NCI-H146 treated with DMSO at 0.1 percent for 48 hours (cell line): ENCODE results near the gene PRDM13.
"Not testable (repeated sequence)": the region's sequence is repeated elsewhere in the genome, so short reads cannot be mapped to it uniquely, and the experiment has no call there.

Experiments
- DNase-seq: peaks from one replicate; lab custom pipeline; 2025; ENCODE audit not compliant: unreplicated experiment; lab: John Stamatoyannopoulos, UW

PRDM13 gene

DNA sequence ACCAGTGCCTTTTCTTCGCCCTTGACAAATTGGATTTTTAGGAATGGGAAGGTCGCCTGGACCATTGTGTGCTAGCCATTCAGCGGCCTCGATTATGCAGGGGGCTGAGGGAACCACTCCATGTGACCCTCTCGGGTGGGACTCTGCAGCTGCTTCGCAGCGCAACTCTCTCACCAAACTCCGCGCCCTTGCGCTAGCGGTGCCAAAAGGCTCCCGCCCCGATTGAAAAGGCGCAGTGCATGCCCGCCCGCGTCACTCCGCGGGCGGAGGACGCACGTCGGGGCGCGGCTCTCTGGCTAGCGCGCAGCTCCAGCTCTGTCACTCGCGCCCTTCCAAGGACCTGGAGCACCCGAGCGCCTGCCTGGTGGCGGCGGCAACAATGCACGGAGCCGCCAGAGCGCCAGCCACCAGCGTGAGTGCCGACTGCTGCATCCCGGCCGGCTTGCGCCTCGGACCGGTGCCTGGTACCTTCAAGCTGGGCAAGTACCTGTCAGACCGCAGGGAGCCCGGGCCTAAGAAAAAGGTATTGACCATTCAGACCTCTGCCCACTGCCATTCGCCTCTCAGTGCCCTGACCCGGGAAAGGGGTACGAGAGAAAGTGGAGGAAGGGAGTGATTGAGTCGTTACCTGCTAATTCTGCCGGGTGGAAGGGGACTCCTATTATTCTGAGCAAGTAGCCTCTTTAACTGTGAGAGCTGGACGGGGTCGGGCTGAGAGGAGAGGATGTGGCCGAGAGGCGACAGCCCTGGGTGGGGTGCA, at the start of gene PRDM13:
Gene PRDM13, plus strand, starts transcription at position 178 of the 760 bp plus-strand sequence. Its CDS starts 202 bp downstream, at position 380.
- no peak for DNase-seq

DNA sequence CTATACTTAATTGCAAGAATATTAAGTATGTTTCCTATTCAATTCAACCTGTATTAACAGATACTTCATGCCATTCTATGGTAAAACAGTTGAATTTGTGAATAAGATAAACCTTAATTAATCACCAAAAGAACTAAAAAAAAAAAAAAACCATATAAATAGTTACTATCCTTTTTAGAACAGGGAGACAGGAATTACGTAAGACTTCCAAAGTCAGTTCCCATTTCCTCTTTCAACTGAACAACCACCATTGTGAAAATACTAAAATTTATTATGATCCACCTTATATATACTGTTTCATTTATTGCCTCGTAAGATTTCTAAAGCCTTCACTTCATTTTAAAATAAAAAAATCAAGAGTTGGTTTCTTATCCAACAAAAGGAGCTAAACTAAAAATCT, 47.6 kb upstream of the PRDM13 start:
- DNase-seq, result no peak

DNA sequence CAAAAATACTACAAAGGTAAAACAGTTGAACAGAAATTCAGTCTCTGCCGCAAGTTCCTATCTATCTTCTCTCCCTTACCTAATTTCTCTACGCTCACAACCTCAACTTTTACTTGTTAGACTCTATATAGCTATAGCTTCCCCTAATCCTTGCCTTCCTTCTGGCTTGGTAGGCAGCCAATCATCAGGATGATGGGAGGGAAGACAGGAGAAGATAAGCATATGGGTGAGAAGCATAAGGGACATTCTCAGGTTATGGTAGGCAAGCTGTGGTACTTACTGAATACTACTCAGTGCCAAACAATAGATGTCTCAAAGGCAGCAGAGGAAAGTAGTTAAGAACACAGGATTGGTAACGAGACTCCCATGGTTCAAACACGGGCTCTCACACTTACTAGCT, 46.0 kb upstream of the PRDM13 start:
- DNase-seq, result no peak

DNA sequence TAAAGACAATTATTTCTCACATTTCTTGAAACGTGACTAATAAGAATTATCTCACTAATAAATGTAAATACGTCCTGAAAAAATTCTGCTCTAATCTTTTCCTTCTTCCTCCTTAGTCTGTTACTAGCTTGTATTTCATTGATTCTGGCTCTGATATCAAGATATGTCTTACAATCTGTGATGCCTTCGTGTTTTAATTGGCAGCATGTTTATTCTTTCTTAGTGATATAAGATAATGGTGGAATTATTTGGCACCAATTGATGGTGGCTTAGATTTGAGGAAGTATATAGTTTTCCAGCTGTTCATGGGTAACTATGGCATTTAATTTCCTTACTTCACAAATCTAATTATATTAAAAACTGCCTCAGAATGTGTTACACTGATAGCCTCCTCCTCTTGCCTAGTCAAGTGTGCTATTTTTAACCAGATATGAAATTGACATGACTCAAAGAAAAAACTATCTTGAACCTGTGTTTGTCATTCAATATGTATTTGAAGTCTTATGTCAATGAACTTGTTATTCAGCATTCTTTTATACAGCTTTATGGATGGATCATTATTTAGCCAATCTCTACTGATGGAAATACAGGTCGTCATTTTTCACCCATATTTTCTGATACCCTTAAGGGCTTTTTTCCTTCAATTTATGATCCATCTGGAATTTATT, 43.4 kb upstream of the PRDM13 start:
- no peak for DNase-seq

DNA sequence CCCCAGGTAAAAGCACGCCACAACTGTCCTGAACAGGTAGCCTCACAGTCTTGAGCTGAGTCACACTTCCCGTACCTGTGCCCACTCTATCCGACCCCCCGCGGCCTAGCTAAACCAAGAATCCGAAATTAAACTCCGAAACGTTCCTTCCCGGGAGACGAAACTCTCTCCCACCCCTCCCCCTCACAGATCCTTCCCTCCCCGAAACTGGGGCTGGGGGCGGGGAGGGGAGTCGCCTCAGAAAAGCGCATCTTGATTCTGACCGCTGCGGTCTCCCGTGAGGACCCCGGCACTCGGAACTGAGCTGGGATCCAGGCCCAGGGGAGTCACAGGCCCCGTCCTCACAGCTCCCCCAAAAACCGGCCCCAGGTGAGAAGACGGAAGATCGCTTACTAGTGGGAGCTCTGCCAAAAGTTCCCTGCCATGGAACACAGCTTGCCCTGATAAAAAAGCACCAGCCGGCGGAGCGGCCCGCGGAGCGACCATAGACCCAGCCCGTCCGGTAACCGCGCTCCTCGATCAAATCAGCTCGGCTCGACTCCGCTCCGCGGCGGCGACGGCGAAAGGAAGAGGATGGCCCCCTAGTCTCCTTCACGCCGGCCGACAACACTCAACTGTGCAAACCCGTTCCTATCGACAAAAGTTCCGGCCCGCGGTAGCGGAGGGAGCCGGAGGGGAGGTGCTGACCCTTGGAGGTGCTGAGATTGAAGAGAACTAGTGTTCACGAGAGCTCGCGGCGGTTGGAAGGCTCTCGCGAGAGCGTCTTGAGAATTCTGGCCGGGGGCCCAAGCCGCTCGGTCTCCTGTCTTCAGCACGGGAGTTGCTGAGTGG, 38.3 kb upstream of the PRDM13 start, which contains the start of gene CCNC:
Gene CCNC, minus strand, starts transcription at position 558 of the 831 bp plus-strand sequence. Its CDS starts 133 bp downstream, at position 425.
- peak; percentile 87 for DNase-seq

DNA sequence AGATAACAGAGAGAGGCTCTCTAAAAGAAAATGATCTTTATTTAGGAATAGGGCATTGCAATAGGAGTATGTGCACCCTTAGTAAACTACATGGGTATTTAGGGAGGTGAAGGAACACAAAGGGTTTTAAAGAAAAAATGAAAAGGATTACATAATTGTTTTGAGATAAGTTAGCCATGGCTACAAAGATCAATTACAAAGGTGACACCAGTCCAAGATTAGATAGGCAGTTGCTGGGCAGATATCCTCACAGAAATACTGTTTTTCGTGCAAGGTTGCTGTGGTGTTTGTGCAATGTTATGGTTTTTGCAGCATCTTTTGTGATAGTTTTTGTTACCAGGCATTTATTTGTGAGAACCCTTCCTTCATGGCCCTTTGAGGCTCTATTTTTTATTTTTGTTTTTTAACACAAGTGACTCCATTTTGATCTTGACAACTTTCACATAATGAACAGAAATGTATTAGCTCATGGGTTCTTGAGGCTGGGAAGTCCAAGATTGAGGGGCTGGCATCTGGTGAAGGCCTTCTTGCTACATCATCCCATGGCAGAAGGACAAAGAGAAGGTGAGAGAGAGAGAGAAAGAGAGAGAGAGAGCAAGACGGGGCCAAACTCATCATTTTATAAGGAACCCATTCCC, 32.5 kb upstream of the PRDM13 start:
- DNase-seq, result no peak

DNA sequence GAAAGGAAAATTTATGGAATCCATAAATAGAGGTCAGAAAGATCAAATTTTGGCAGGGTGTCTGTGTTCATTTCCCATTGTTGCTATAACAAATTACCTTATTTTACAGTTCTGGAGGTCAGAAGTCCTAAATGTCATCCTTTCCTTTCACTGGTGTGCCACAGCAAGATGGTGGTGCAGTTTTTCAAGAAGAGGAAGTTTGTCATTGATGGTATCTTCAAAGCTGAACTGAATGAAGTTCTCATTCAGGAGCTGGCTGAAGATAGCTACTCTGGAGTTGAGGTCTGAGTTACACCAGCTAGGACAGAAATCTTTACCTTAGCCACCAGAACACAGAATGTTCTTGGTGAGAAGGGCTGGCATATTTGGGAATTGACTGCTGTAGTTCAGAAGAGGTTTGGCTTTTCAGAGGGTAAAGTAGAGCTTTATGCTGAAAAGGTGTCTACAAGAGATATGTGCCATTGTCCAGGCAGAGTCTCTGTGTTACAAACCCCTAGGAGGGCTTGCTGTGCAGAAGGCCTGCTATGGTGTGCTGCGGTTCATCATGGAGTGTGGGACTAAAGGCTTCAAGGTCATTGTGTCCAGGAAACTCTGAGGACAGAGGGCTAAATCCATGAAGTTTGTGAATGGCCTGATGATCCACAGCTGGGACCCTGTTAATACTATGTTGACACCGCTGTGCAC, 30.9 kb upstream of the PRDM13 start:
- DNase-seq, result no peak

DNA sequence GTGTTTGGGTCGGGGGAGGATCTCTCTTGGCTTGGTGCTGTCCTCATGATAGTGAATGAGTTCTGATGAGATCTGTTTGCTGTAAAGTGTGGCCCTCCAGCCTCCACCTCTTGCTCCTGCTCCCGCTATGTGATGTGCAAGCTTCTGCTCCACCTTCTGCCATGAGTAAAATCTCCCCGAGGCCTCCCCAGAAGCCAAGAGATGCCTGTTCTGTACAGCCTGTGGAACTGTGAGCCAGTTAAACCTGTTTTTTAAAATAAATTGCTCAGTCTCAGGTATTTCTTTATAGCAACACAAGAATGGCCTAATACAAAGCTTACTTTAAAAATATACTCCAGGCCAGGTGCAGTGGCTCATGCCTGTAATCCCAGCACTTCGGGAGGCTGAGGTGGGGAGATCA, 26.9 kb upstream of the PRDM13 start:
- DNase-seq, result no peak

DNA sequence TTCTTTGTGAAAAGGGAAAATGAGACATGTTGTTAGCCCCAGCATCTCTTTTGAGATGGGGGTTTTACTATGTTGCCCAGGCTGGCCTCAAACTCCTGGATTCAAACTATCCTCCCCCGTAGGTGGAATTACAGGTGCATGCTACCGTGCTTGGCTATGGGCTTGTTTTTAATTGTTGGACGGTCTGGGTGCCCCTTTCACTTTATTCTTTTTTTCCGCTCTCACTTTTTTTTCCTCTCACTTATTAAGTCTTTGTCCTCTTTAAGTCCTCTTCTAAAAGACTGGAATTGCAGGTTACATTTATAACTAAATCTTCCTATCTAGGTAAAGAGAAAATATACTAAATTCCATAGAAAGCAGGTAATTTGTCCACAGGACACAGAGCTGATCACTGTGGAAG, 18.8 kb upstream of the PRDM13 start:
- DNase-seq, result no peak

DNA sequence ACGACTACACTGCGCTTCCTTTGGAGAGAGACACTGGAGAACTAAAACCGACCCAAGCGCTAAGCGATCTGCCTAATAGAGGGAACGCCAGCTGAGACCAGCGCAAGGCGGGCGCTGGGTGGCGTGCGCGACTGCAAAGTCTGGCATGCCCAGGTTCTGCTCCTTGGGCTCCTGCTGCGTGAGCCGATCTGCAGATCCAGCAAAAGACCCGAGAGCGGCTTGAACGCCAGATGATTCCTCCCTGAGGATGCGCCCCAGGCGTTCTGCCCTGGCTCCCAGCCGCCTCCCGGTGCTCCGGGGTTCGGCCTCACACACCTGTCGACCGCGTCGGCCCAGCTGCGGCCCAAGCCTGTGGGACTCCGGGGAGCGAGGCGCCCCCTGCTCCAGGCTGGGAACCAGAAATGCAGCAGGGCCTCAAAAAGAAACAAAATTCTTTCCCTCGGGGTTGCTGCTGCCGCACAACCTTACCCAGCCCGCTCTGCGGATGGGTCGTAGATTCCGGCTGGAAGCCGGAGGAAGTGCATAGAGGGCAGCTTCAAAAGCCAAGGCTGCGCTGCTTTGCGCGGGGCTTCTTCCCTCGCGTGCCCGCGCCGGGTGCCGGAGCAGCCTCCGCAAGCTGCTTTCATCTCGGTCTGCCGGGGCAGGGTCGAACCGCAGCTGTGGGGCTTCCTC, 17.9 kb upstream of the PRDM13 start:
- DNase-seq, result peak; percentile 60

DNA sequence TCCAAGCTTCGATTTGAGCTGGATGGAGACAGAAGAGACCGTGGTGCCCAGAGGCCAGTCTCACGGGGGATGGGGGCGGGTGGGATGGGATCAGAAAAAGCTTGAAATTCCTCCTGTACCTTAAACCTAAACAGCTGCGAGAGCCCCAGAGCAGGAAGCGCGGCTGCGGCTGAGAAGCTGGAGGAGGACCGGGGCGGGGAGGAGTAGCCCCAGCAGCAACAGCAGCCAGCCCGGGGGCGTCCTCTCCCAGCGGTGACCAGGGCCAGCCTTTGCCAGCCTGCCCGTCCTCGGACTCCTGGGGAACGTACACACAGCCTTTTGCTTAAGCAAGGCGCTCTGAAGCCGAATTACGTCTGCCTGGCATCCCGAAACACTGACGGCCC, 17.4 kb upstream of the PRDM13 start:
- DNase-seq, result peak; percentile 60

DNA sequence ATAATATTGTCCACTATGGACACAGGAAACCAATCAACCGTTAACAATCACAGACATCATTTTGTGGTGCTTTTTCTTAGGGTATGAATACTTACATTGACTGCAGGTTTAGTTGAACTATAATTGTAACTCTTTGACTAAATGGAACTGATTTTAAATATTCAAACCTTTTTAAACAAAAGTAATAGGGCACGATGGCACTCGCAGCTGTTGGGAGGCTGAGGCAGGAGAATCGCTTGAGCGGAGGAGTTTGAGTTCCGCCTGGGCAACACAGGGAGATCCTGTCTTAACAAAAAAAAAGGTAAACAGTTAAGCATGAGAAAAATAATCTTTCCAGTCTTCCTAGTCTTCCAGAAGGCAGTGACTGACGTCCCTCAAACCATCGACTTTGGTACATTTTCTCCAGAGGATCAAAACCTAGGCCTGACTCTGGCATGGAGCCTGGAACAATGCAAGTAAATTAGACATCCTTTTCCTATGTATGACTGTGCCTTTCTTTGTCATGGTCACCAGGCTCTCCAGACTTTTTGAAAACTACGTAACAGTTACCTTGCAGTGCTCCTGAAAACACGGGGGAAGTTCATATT, 16.6 kb upstream of the PRDM13 start:
- no peak for DNase-seq

DNA sequence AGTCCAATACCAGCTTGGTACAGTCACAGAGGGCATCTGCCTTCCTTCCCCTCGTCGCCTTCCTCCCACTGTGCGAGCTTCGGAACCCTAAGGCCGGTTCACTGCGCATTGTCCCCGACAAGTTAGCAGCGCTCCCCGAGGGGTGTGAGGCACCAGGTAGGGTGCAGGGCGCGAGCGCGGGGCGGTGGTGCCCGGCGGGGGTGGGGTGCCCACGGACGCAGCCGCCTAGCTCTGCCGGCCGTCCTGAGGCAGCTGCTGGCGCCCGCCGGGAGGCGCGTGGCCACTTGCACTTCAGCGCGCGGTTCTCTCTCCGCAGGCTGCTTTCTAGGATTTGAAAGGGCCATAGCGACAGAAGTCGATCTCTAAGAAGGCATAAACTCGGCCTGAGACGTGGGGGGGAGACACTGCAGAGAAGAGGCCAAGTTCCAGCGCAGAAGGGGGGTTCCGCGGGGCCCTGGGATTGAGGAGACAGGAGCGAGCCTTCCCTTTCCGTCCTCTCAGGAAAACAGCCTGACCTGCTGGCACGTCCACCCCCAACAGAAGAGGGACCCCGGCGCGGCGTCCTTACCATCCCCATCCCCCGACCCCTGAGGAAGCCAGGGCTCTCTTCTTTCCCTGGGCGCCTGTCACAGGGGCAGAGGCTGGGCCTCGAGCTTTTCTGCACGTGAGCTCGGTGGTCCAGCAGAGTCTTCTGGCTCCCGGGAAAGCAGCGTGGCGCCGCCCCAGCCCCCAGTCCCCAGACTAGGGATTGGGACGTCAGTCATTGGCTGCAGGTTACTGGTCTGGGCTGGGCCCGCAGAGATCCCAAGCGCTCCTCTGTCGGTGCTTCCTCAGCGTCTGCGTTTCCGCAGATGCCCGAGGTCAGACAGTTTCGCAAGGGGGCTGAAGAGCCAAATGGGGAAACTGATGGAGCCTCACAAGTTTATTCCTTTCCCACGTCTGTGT, 15.6 kb upstream of the PRDM13 start:
- DNase-seq, result no peak

DNA sequence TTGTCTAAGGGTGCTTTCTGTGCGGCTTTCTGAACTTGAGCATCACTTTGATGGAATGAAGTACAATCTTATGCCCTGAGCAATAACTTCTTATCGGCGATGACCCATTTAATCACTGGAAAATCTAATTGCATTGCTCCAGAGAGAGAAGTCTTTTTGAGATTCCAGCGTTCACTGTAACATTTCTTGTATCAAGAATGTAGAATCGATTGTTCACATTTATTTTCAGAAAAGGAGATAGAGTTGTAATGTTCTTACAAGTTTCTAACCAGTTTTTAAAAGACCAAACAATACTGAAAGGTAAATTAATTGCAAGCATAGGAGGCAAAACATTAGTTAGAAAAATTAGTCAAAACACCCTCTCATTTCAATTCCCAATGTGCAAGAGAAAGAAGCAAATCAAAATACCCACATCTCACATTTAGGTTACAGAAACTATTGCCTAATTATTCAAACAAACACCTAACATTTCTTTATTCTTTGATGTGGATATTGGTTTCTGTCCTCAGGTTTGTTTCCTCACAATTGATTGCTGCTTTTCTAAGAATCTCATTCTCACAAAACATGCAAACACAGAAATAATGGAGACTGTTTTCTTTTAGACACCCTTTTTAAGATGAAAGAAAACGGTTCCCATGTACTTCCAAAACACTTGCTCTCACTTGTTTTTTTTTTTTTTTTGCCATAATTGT, 14.8 kb upstream of the PRDM13 start:
- no peak for DNase-seq

DNA sequence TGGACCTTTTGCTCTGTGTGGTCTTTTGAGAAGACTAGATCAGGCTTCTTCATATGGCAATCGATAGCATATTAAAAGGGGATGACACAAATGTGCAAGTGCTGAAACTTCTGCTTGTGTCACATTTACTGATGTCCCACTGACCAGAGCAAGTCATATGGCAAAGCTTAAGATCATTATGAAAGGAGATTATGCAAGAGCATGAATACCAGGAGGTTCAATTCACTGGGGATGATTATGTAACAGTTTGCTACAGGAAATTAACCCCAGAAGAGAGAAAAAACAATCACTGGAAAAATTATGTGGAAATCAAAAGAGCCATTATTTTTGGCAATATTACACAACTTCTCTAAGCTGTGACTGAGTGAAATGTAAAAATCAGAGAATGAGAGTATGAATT, 13.7 kb upstream of the PRDM13 start:
- no peak for DNase-seq

DNA sequence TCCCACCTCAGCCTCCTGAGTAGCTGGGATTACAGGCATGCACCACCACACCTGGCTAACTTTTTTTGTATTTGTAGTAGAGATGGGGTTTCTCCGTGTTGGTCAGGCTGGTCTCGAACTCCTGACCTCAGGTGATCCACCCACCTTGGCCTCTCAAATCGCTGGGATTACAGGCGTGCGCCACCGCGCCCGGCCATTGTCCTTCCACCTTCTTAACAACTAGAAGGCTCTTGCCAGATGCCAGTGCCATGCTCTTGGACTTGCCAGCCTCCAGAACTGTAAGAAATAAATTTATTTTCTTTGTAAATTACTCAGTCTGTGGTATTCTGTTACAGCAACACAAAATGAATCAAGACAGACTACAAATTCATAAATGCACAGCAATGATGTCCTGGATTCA, 11.9 kb upstream of the PRDM13 start:
- not testable (repeated sequence) for DNase-seq

DNA sequence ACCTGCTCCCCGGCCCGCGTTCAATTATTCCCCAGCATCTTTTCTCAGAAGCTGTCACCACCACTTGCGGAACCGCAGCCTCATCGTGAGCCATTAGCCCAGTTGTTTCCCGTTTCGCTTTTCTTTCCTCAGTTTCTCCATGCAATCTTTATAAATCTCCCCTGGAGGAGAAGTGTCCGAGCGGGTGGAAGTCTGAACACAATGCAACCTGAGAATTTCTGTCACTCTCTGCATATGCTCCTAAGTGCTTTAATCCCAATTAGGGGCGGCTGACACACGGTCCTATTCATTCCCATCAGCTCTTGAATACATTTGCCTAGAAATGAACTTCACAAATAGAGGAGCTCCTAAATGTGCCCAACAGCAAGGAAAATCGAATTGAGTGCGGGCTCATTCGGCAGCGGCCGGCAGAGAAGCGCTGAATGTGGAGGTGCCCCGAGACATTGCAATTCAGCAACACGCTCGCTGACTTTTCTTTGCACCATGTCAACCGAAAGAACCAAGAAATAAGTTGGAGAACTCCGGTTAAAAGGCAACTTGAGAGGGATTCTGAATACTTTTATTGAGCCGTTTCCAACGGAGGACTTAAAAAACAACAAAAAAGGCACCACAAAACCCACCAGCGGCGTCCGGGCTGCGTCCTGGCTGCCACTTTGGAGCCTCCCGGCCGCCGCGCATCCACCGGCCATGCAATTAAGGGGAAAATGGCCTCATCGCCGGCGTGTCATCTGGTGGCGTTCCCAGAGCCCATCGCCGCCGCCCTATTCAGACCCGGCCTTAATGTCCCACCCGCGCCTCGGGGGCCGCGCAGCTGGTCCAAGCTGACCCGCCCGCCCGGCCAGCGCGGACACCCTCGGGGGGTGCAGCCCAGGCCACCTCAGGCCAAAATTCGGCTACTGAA, 3.9 kb upstream of the PRDM13 start:
- no peak for DNase-seq
